HL-60 (cell line): Measurements from ENCODE around the gene SRBD1.

Experiments used
- GABPA ChIP-seq: IDR thresholded peaks from 2 replicates; pipeline ENCODE4 v1.6.1; 2012; ENCODE audit warnings: low read depth
- POLR2AphosphoS5 ChIP-seq: IDR thresholded peaks from 2 replicates; pipeline ENCODE4 v1.6.1; 2012; ENCODE audit warnings: low read depth
- TF ChIP-seq, protein P1 (sequence below): IDR thresholded peaks from one replicate; pipeline ENCODE4 v1.5.1; 2011; ENCODE audit warnings: low read length, control low read depth, inconsistent platforms; ENCODE audit not compliant: insufficient read depth

DNA sequence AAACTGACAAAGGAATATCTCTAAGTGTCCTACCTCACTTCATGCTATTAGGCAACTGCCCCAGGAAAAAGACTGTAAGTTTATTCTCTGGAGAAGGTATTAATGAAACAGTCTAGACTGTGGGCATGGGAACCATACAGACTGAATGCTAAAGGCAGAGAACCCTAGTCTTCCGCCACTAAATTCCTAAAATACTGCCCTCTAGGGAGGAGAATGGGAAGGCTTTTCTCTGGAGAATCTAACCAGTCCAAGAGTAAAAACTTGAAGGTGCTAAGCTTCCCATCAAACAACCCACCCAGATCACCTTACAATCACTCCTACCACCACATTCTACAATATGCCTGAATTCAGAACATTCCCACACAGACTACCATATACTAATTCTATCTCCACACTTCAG lies 3.4 kb downstream of the SRBD1 start:
- TF ChIP-seq, protein P1, sequence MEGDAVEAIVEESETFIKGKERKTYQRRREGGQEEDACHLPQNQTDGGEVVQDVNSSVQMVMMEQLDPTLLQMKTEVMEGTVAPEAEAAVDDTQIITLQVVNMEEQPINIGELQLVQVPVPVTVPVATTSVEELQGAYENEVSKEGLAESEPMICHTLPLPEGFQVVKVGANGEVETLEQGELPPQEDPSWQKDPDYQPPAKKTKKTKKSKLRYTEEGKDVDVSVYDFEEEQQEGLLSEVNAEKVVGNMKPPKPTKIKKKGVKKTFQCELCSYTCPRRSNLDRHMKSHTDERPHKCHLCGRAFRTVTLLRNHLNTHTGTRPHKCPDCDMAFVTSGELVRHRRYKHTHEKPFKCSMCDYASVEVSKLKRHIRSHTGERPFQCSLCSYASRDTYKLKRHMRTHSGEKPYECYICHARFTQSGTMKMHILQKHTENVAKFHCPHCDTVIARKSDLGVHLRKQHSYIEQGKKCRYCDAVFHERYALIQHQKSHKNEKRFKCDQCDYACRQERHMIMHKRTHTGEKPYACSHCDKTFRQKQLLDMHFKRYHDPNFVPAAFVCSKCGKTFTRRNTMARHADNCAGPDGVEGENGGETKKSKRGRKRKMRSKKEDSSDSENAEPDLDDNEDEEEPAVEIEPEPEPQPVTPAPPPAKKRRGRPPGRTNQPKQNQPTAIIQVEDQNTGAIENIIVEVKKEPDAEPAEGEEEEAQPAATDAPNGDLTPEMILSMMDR: no peak
- TF ChIP-seq POLR2AphosphoS5: no peak
- no peak for TF ChIP-seq GABPA
